MM.1S (cell line): ENCODE results near the gene NTSR1.

Experiments used
- CTCF ChIP-seq: fragments of 300-600 bp; sonication (generic); IDR thresholded peaks from 2 replicates; pipeline ENCODE4 v1.5.1; 2016; ENCODE audit warnings: antibody characterized with exemption, low read length, mixed read lengths
- EZH2 ChIP-seq: fragments of 300-600 bp; sonication (generic); optimal IDR thresholded peaks from 2 replicates; pipeline ENCODE3; 2017; ENCODE audit warnings: low read depth, mild to moderate bottlenecking, antibody characterized with exemption, low read length, mixed read lengths
- EZH2phosphoT487 ChIP-seq: fragments of 300-600 bp; sonication (generic); IDR thresholded peaks from 2 replicates; pipeline ENCODE4 v1.6.1; 2018; ENCODE audit warnings: antibody characterized with exemption, low read length

GRCh38 chr20:62760471-62760855, 51.8 kb downstream of the NTSR1 start:
- no peak for TF ChIP-seq CTCF
- TF ChIP-seq EZH2phosphoT487: no peak
- no peak for TF ChIP-seq EZH2
